ENCODE data around the gene IKZF3. TPM values are rescaled to one million over a fixed set of nuclear protein-coding genes. Genes with fewer than 3 reads are reported as not detected.

The IKZF3 gene
- total RNA-seq, 1 donor from 2014 or later: not detected

GRCh38 chr17:39755554-39756379, 108.3 kb downstream of the IKZF3 start:
- TF ChIP-seq CTCF (IDR thresholded peaks at IDR 0.05; ENCODE audit: unreplicated experiment): no peak
- DNase-seq (ENCODE audit: low spot score): no peak
- Mint-ChIP-seq H3K27ac (ENCODE audit: unreplicated experiment) (no peak overlapping the region), H3K4me1 (ENCODE audit: unreplicated experiment) (peaks cover 5% of the 10 kb centered on the region), H3K36me3 (ENCODE audit: low read depth, unreplicated experiment) (no peaks in the 10 kb centered on the region), H3K9me3 (ENCODE audit: unreplicated experiment) (no peaks in the 10 kb centered on the region), H3K4me3 (ENCODE audit: unreplicated experiment) (peak overlapping the region; percentile 12), H3K27me3 (ENCODE audit: unreplicated experiment) (peaks cover 3% of the 10 kb centered on the region)

- DNase-seq (ENCODE audit: low spot score): no peak
- Mint-ChIP-seq H3K9me3 (ENCODE audit: unreplicated experiment) (no peaks in the 10 kb centered on the region), H3K27ac (ENCODE audit: unreplicated experiment) (no peak overlapping the region), H3K4me3 (ENCODE audit: unreplicated experiment) (peak overlapping the region; percentile 12), H3K4me1 (ENCODE audit: unreplicated experiment) (peaks cover 5% of the 10 kb centered on the region), H3K36me3 (ENCODE audit: low read depth, unreplicated experiment) (no peaks in the 10 kb centered on the region), H3K27me3 (ENCODE audit: unreplicated experiment) (peaks cover 3% of the 10 kb centered on the region)
- TF ChIP-seq CTCF (IDR thresholded peaks at IDR 0.05; ENCODE audit: unreplicated experiment): no peak
Measured at GRCh38 chr17:39754958-39755553, 109.1 kb downstream of the IKZF3 start.

- Mint-ChIP-seq H3K4me1 (ENCODE audit: unreplicated experiment) (peaks cover 5% of the 10 kb centered on the region), H3K9me3 (ENCODE audit: unreplicated experiment) (no peaks in the 10 kb centered on the region), H3K27ac (ENCODE audit: unreplicated experiment) (no peak overlapping the region), H3K27me3 (ENCODE audit: unreplicated experiment) (peaks cover 3% of the 10 kb centered on the region), H3K36me3 (ENCODE audit: low read depth, unreplicated experiment) (no peaks in the 10 kb centered on the region), H3K4me3 (ENCODE audit: unreplicated experiment) (no peak overlapping the region)
- peak; percentile 99 for TF ChIP-seq CTCF (IDR thresholded peaks at IDR 0.05; ENCODE audit: unreplicated experiment)
- peak; percentile 87 for DNase-seq (ENCODE audit: low spot score)
Measured at GRCh38 chr17:39754161-39754957, 109.8 kb downstream of the IKZF3 start.

- Mint-ChIP-seq H3K27ac (ENCODE audit: unreplicated experiment) (no peak overlapping the region), H3K27me3 (ENCODE audit: unreplicated experiment) (peaks cover 3% of the 10 kb centered on the region), H3K4me1 (ENCODE audit: unreplicated experiment) (peaks cover 5% of the 10 kb centered on the region), H3K9me3 (ENCODE audit: unreplicated experiment) (no peaks in the 10 kb centered on the region), H3K4me3 (ENCODE audit: unreplicated experiment) (peak overlapping the region; percentile 76), H3K36me3 (ENCODE audit: low read depth, unreplicated experiment) (no peaks in the 10 kb centered on the region)
- DNase-seq (ENCODE audit: low spot score): peak; percentile 49
- no peak for TF ChIP-seq CTCF (IDR thresholded peaks at IDR 0.05; ENCODE audit: unreplicated experiment)
Measured at GRCh38 chr17:39753514-39754160, 110.5 kb downstream of the IKZF3 start.

All from endothelial cell (in vitro differentiated cells).